Choroid plexus epithelial cell (primary cell): ENCODE results near the gene BCAP29.
"Not testable (repeated sequence)": the region's sequence is repeated elsewhere in the genome, so short reads cannot be mapped to it uniquely, and the experiment has no call there.

ENCODE experiments used
- DNase-seq: peaks from one replicate; pipeline ENCODE4 v3.0.0-alpha.2; 2010; ENCODE audit warnings: low read depth
- H3K4me3 ChIP-seq: 2 replicates; pipeline ENCODE4 v1.5.1; 2011; ENCODE audit warnings: low read depth, mild to moderate bottlenecking, control low read depth, low read length, moderate library complexity
- CTCF ChIP-seq: conservative IDR thresholded peaks from 2 replicates; pipeline ENCODE4 v1.5.1; 2011; ENCODE audit warnings: low read depth, mild to moderate bottlenecking, control low read depth, inconsistent platforms, low read length, moderate library complexity

Gene BCAP29

DNA sequence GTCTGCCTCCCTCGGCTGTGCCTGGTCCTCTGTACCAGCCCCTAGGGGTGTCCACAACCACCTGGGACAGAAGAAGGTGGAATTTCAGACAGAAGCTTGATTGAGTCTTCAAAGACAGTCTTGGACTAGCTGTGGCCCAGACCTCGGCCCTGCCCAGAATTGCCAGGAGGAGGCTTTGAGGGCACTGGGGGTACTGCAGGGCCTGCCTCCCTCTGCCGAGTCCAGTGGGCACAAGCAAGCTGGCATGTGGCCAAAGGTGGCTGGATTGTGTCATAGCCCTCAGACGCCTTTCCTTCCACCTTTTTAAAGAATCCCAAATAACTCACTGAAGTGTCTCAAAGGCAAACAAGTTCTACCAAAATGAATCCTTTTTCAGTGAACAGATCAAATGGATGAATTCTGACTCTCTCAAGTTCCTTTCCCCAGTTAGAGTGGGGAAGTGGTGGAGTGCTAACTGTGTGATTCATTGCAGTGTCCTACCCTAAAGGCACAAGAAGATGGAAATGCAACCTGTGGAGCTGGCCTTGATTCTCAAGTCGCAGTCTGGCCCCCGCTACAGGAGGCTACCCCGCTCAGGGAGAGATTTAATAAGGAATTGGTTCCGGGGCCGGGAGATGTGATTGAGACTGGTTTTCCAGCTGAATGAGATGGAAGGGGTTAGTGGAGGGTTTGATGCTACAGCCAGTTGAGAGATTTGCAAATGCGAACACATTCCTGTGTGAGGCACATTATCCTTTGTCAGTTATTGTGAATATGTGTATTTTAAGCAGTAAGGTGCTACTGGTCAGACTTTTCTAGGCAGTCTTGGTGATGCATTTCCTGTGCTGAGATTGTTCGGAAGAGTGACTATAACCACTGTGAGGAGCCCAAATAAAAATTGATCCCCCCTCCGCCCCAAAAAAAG is 51.8 kb downstream of the BCAP29 start:
- DNase-seq, result no peak
- TF ChIP-seq CTCF, result no peak
- H3K4me3 ChIP-seq, result no peak overlapping the region

DNA sequence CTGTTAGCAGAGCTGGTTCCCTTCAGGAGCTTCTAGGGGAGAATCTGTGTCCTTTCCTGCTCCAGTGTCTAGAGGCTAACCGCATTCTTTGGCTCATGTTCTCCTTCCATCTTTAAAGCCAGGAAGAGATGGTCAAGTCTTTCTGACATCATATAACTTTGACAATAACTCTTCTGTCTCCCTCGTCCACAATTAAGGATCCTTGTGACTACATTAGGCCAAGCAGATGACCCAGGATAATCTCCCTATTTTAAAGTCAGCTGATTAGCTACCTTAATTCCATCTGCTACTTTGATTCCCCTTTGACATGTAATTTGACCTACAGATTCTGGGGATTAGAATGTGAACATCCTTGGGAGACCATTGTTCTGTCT is 52.4 kb downstream of the BCAP29 start:
- no peak for TF ChIP-seq CTCF
- H3K4me3 ChIP-seq, result no peak overlapping the region
- DNase-seq, result no peak

- H3K4me3 ChIP-seq, result no peak overlapping the region
- TF ChIP-seq CTCF, result no peak
These were observed 58.5 kb downstream of the BCAP29 start for GRCh38 chr7:107638594-107638993.

DNA sequence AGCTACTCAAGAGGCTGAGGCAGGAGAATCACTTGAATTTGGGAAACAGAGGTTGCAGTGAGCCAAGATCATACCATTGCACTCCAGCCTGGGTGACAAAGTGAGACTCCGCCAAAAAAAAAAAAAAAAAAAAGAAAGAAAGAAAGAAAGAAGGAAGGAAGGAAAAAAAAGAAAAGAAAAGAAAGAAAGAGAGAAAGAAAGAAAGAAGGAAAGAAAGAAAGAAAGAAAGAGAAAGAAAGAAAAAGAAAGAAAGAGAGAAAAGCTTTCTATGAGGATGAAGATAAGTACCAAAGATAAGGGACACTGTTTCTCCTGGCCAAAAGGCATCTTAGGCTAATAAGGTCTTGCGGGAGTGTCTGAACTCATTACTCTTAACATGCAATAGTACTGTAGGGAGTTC is 59.0 kb downstream of the BCAP29 start:
- H3K4me3 ChIP-seq, result not testable (repeated sequence)

More at GRCh38 chr7:107638594-107638993, 58.5 kb downstream of the BCAP29 start:
- no peak for DNase-seq

DNA sequence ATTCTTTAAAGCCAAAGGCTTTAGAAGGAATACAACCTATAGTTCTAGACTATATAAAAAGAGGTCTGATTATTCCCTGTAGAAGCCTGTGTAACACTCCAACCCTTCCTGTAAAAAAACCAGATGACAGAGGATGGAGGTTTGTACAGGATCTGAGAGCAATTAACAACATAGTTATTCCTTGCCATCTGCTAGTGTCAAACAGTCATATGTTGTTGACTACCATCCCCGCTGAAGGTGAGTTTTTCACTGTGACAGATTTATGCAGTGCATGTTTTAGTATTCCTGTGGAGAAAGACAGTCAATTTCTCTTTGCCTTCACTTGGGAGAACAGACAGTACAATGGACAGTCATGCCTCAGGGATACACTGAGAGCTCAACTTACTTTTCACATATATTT is 61.6 kb downstream of the BCAP29 start:
- no peak for TF ChIP-seq CTCF
- no peak overlapping the region for H3K4me3 ChIP-seq
- DNase-seq, result no peak

More for the DNA sequence above, 59.0 kb downstream of the BCAP29 start:
- not testable (repeated sequence) for DNase-seq

GRCh38 chr7:107642501-107642900 is 62.5 kb downstream of the BCAP29 start:
- no peak for DNase-seq
- no peak overlapping the region for H3K4me3 ChIP-seq
- TF ChIP-seq CTCF, result no peak

DNA sequence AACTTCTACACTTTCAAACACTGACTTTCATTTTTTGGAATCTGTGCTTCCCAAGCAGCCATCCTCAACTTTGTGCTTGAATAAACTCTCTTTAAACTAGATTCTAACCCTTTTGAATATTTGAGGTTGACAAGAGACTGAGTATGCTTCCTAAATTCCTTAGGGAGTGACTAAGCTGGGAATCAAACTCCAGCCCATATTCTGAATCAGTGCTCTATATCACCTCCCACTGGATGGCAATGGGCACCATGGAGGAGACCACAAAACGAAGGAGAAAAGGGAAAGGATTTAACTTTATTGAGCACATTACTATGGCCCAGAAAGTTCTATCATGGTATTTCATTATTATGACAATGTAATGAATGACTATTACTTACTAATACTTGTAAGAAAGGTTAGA is 63.4 kb downstream of the BCAP29 start:
- peak; percentile 55 for DNase-seq
- peak; percentile 42 for TF ChIP-seq CTCF
- H3K4me3 ChIP-seq, result no peak overlapping the region
